HepG2 (cell line): ENCODE results near the gene STK10. TPM values are rescaled to one million over a fixed set of nuclear protein-coding genes. Genes with fewer than 3 reads are reported as not detected.

ENCODE experiments used
- ATAC-seq: fragments of 200-7000 bp; cut with Tn5 transposase; 3 replicates; pipeline ENCODE4 v1.9.1; 2020; ENCODE audit warnings: mild to moderate bottlenecking, moderate library complexity
- BruUV-seq: library from RNA; stranded (reverse); fragments of 400-500 nt; replicated peaks from 2 replicates; lab custom pipeline; 2021; lab: Mats Ljungman, UMichigan
- CTCF ChIA-PET: fragments of 300-600 bp; formaldehyde crosslinking; extraction: SDS; loops from one replicate; lab custom pipeline; 2021; ENCODE audit warnings: low total read pairs, inconsistent platforms, low intra/inter-chr PET ratio; lab: Yijun Ruan, JAX
- POLR2A ChIA-PET: fragments of 350-600 bp; sonication (Branson Sonifier 250); formaldehyde crosslinking; loops from one replicate; lab custom pipeline; 2020; ENCODE audit warnings: antibody characterized with exemption, inconsistent platforms; lab: Yijun Ruan, JAX
- DNase-seq: peaks from one replicate; pipeline ENCODE4 v3.0.0-alpha.2; 2015; ENCODE audit warnings: low spot score
- FAIRE-seq: peaks from 3 replicates; lab custom pipeline; 2011; peaks lifted over from hg19 to GRCh38; lab: Jason Lieb, UNC
- H2AFZ ChIP-seq: one replicate; pipeline ENCODE4 v1.6.1; 2011; ENCODE audit warnings: low read length, inconsistent platforms
- H3K27ac ChIP-seq: fragments of 300-600 bp; 3 replicates; pipeline ENCODE4 v1.8.0; 2011; ENCODE audit warnings: mixed run types, mild to moderate bottlenecking, mixed read lengths, low read length, inconsistent platforms; ENCODE audit not compliant: insufficient read depth; ENCODE audit errors: extremely low read length
- H3K27me3 ChIP-seq, 2 experiments: fragments of 200-600 bp in 1 of 2; 2 replicates in 1 of 2; 3 replicates in 1 of 2; pipeline versions ENCODE4 v1.6.0 to v1.8.0; 2011; ENCODE audit warnings: low read length in 2 of 2, mild to moderate bottlenecking in 2 of 2, moderate library complexity in 2 of 2, inconsistent platforms in 1 of 2; ENCODE audit not compliant: insufficient read depth in 2 of 2, control insufficient read depth in 1 of 2
- H3K36me3 ChIP-seq, 2 experiments: fragments of 200-600 bp in 1 of 2; replicated peaks in 1 of 2; 2 replicates in 1 of 2; 3 replicates in 1 of 2; pipeline versions ENCODE4 v1.5.1 to v1.8.0; 2011; ENCODE audit warnings: low read length in 2 of 2, inconsistent platforms in 1 of 2; ENCODE audit not compliant: insufficient read depth in 2 of 2, control insufficient read depth in 1 of 2
- H3K4me1 ChIP-seq: 2 replicates; pipeline ENCODE4 v1.5.1; 2012; ENCODE audit warnings: low read length, inconsistent platforms; ENCODE audit not compliant: insufficient read depth
- H3K4me2 ChIP-seq: 2 replicates; pipeline ENCODE4 v1.6.0; 2011; ENCODE audit warnings: low read depth, low read length, inconsistent platforms
- H3K4me3 ChIP-seq, 3 experiments: fragments of 200-600 bp in 1 of 3; sonication (generic), shearing (Covaris generic) in 1 of 3; replicated peaks in 1 of 3; 2 replicates each; pipeline ENCODE4 v1.5.1; 2011 to 2016; ENCODE audit warnings: low read length in 3 of 3, inconsistent platforms in 2 of 3, low read depth in 2 of 3, mild to moderate bottlenecking in 2 of 3, control low read depth in 1 of 3, mixed read lengths in 1 of 3; ENCODE audit not compliant: insufficient read depth in 1 of 3
- H3K79me2 ChIP-seq: one replicate; pipeline ENCODE4 v1.6.1; 2011; ENCODE audit warnings: low read length, inconsistent platforms; ENCODE audit not compliant: insufficient read depth
- H3K9ac ChIP-seq: 2 replicates; pipeline ENCODE4 v1.6.0; 2011; ENCODE audit warnings: mild to moderate bottlenecking, low read depth, low read length, inconsistent platforms; ENCODE audit not compliant: insufficient read depth
- H3K9me3 ChIP-seq: 2 replicates; pipeline ENCODE4 v1.5.1; 2012; ENCODE audit warnings: mild to moderate bottlenecking, low read length
- H4K20me1 ChIP-seq: 2 replicates; pipeline ENCODE4 v1.6.0; 2011; ENCODE audit warnings: inconsistent platforms, mild to moderate bottlenecking, low read length, moderate library complexity; ENCODE audit not compliant: insufficient read depth
- ASH2L ChIP-seq: fragments of 300-600, 200-600 bp; sonication (generic); IDR thresholded peaks from 2 replicates; pipeline ENCODE4 v1.7.0; 2017; ENCODE audit warnings: low read depth, mild to moderate bottlenecking, moderate library complexity, mixed read lengths, low read length; ENCODE audit not compliant: insufficient read length
- CAMTA2 ChIP-seq: sonication (generic); formaldehyde crosslinking; IDR thresholded peaks from 2 replicates; pipeline ENCODE4 v1.4.0; 2020; ENCODE audit warnings: mild to moderate bottlenecking, missing genetic modification reagents, borderline replicate concordance
- ELF1 ChIP-seq: sonication (generic); formaldehyde crosslinking; IDR thresholded peaks from 2 replicates; pipeline ENCODE4 v1.4.0; 2020; ENCODE audit warnings: missing genetic modification reagents
- ETV5 ChIP-seq: IDR thresholded peaks from 2 replicates; pipeline ENCODE4 v1.6.1; 2018; ENCODE audit warnings: missing biosample characterization, missing genetic modification reagents, inconsistent platforms, borderline replicate concordance
- HNF4A ChIP-seq: sonication (generic); formaldehyde crosslinking; IDR thresholded peaks from 2 replicates; pipeline ENCODE4 v1.4.0; 2020; ENCODE audit warnings: missing genetic modification reagents
- PHF8 ChIP-seq: sonication (generic); formaldehyde crosslinking; IDR thresholded peaks from 2 replicates; pipeline ENCODE4 v1.5.0; 2020; ENCODE audit warnings: missing genetic modification reagents
- SOX5 ChIP-seq: IDR thresholded peaks from 2 replicates; pipeline ENCODE4 v1.6.1; 2016; ENCODE audit warnings: borderline replicate concordance
- SP1 ChIP-seq, 2 experiments: fragments of 450-650 bp in 1 of 2; sonication (generic) in 1 of 2; formaldehyde crosslinking in 1 of 2; IDR thresholded peaks; 2 replicates each; pipeline versions ENCODE4 v1.4.0 to v1.6.1; 2016 to 2020; ENCODE audit warnings: missing genetic modification reagents in 1 of 2
- TCF7 ChIP-seq: sonication (generic); IDR thresholded peaks from 2 replicates; pipeline ENCODE4 v1.6.1; 2016; ENCODE audit warnings: antibody characterized with exemption, low read depth
- ZNF24 ChIP-seq: fragments of 450-650 bp; IDR thresholded peaks from 2 replicates; pipeline ENCODE4 v1.6.1; 2017; ENCODE audit warnings: antibody characterized with exemption, mild to moderate bottlenecking
- ZNF251 ChIP-seq: sonication (generic); formaldehyde crosslinking; IDR thresholded peaks from 2 replicates; pipeline ENCODE4 v1.9.0; 2021; ENCODE audit warnings: mild to moderate bottlenecking, missing genetic modification reagents
- ZNF644 ChIP-seq: IDR thresholded peaks from 2 replicates; pipeline ENCODE4 v1.6.1; 2016; ENCODE audit warnings: low read depth
- ZNF777 ChIP-seq: sonication (generic); formaldehyde crosslinking; IDR thresholded peaks from 2 replicates; pipeline ENCODE4 v1.4.0; 2020; ENCODE audit warnings: missing genetic modification reagents
- WGBS: methylation state at CpG from one replicate; pipeline ENCODE4 v1.1.6; 2017; ENCODE audit warnings: low lambda C conversion rate; 5-methylcytosine and 5-hydroxymethylcytosine counted together
- in situ Hi-C: cut with HindIII; loops from 2 replicates; pipeline ENCODE4 v1.10.0; 2017; ENCODE audit warnings: low pct_unique_long_range_greater_than_20kb; ENCODE audit not compliant: extremely low pct_ligation_motif_present
- intact Hi-C: fragments of 100-400 bp; cut with micrococcal nuclease; formaldehyde crosslinking; loops from one replicate; pipeline ENCODE4 v1.10.0; 2022; ENCODE audit not compliant: unreplicated experiment
- polyA plus RNA-seq, 8 experiments: library from polyadenylated mRNA; depleted of rRNA in 3 of 8; stranded (reverse) in 7 of 8; unstranded in 1 of 8; fragments of >200 nt; fragmentation: Illumina TruSeq in 4 of 8; extraction: Trizol in 4 of 8; gene quantifications; 2 replicates each; pipeline versions ENCODE4 v1.2.1 to v1.2.3, GENCODE V29; 2011 to 2016; ENCODE audit warnings: low read depth in 4 of 8, missing spikeins in 1 of 8, mixed read lengths in 1 of 8; ENCODE audit not compliant: insufficient read depth in 1 of 8
- total RNA-seq, 5 experiments: library from RNA; depleted of rRNA; stranded (reverse); fragments of >200 nt; fragmentation: Illumina TruSeq; extraction: Trizol; gene quantifications; 2 replicates each; pipeline ENCODE4 v1.2.3, GENCODE V29; 2016; ENCODE audit warnings: low read depth in 1 of 5
- TF ChIP-seq, protein P1 (sequence below): sonication (generic); formaldehyde crosslinking; IDR thresholded peaks from 2 replicates; pipeline ENCODE4 v1.4.0; 2020; ENCODE audit warnings: missing genetic modification reagents
- TF ChIP-seq, protein P2 (sequence below): sonication (generic); formaldehyde crosslinking; IDR thresholded peaks from 2 replicates; pipeline ENCODE4 v1.5.1; 2020; ENCODE audit warnings: missing genetic modification reagents, mild to moderate bottlenecking, borderline replicate concordance
- TF ChIP-seq, protein P3 (sequence below): IDR thresholded peaks from 2 replicates; pipeline ENCODE4 v1.6.1; 2016; ENCODE audit warnings: mild to moderate bottlenecking

Gene STK10
- total and polyA plus RNA-seq, 2 of the 13 experiments (the other 11 are each of a cell fraction or from before 2014, with no cell fraction given) = 7.0 to 7.2 TPM

DNA sequence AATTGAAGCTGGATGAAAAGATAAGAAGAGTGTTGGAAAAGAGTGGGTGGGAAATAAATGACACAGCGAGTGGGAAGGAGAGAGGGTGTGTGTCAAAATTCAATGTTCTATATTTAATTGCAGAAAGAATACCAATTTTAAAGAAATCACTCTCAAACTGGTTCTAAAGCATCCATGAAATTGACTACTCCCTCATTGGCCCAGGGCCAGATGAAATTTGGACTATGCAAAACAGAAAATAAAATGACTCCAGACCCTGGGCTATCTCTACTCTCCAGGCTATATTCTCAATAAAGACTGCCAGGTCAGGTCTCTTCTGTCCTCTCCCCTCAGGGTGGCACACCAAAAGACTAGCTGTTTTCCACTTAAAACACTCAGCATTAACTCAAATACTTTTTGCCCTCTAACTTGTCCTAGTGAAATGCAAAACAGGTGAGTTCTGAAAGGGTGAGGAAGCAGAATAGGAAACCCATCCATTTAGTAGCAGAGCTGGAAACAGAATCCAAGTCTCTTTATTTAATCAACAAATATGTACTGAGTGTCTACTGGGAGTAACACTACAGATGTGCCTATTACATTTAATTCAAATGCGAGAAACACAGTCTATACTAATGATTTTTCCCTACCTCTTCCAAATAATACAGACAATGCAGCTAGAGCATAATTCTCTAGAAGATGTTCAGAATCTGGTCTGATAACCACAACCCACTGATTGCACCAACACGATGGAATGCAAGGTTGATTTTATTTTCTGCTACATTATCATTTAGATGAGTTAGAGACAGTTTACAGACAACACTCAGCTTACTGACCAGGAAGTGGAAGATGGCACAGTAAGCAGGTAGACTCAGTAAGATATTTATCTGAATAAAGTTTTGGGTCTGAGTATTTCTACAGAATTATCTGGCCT, 48.1 kb upstream of the STK10 start (continued):
- TF ChIP-seq CAMTA2 = no peak
- TF ChIP-seq ASH2L = peak; percentile 27

DNA sequence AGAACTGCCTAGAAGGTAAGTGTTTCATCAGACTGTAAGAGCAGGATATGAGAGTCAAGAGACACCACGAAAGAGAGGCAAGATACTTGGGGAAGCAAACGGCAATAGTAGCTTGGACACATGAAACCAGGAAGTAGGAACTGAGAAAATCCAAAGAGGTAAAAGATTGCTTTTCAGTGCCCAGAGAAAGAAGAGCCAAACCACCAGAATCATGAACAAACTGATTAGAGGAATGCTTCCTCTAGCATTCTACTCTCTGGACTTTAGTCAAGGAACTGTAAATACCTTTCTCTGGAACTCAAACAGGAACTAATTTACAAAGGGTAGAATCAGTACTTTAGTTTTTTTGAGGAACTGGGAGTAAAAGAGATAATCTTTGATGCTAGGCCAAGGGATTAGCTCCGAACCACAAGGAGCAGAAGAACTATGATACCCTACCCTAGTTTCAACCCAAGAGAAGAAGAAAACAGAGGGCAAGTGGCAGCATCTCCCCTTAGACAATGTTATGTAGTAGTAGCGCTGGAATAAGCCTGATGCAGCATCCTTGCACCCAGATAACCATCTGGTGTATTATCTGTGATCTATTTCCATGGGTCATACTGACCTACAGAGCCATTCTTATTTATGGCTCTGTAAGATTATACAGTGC, 47.2 kb upstream of the STK10 start:
- ATAC-seq = peak; percentile 78
- in situ Hi-C loops = no loop called here
- no TSS peak for BruUV-seq
- peak; percentile 84 for FAIRE-seq
- peak; percentile 73 for DNase-seq
- no peaks in the 10 kb centered on the region for H4K20me1 ChIP-seq
- POLR2A ChIA-PET = interaction anchor here (1.0 to 1.8 kb wide), 2 partner anchors 41 to 48 kb away, joined by 4 to 8 read pairs; partner anchors contain the start of gene UBTD2
- H3K27ac ChIP-seq = peak overlapping the region; percentile 65
- peaks cover 2 to 27% of the 10 kb centered on the region in 2 experiments for H3K36me3 ChIP-seq
- intact Hi-C loops = loop anchor here (5.0 kb wide), 1 partner anchor 47 kb away; the partner anchor contains the start of gene UBTD2
- CTCF ChIA-PET = no interaction called here
- peak overlapping the region in 1 of 3 experiments; percentile 42; a peak in 1 of 6 replicates for H3K4me3 ChIP-seq
- 18% methylated on average over 4 of the region's 4 CpGs for WGBS
- H3K9ac ChIP-seq = peak overlapping the region; percentile 51
- peak overlapping the region; percentile 66 for H3K4me2 ChIP-seq
- H2AFZ ChIP-seq = no peak overlapping the region
- H3K4me1 ChIP-seq = peaks cover 63% of the 10 kb centered on the region
- peaks cover 28% of the 10 kb centered on the region for H3K79me2 ChIP-seq
- H3K9me3 ChIP-seq = no peaks in the 10 kb centered on the region
- H3K27me3 ChIP-seq = no peaks in the 10 kb centered on the region
- TF ChIP-seq ASH2L = peak; percentile 20
- TF ChIP-seq ZNF251 (CRISPR knock-in tag) = no peak
- TF ChIP-seq ZNF644 = no peak
- TF ChIP-seq SOX5 (CRISPR knock-in tag) = peak; percentile 44; the same call in 1 of the 2 replicates
- TF ChIP-seq, protein P1, sequence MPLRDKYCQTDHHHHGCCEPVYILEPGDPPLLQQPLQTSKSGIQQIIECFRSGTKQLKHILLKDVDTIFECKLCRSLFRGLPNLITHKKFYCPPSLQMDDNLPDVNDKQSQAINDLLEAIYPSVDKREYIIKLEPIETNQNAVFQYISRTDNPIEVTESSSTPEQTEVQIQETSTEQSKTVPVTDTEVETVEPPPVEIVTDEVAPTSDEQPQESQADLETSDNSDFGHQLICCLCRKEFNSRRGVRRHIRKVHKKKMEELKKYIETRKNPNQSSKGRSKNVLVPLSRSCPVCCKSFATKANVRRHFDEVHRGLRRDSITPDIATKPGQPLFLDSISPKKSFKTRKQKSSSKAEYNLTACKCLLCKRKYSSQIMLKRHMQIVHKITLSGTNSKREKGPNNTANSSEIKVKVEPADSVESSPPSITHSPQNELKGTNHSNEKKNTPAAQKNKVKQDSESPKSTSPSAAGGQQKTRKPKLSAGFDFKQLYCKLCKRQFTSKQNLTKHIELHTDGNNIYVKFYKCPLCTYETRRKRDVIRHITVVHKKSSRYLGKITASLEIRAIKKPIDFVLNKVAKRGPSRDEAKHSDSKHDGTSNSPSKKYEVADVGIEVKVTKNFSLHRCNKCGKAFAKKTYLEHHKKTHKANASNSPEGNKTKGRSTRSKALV (CRISPR knock-in tag) = no peak
- TF ChIP-seq, protein P2, sequence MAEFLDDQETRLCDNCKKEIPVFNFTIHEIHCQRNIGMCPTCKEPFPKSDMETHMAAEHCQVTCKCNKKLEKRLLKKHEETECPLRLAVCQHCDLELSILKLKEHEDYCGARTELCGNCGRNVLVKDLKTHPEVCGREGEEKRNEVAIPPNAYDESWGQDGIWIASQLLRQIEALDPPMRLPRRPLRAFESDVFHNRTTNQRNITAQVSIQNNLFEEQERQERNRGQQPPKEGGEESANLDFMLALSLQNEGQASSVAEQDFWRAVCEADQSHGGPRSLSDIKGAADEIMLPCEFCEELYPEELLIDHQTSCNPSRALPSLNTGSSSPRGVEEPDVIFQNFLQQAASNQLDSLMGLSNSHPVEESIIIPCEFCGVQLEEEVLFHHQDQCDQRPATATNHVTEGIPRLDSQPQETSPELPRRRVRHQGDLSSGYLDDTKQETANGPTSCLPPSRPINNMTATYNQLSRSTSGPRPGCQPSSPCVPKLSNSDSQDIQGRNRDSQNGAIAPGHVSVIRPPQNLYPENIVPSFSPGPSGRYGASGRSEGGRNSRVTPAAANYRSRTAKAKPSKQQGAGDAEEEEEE (CRISPR knock-in tag) = no peak
- TF ChIP-seq HNF4A (CRISPR knock-in tag) = peak; percentile 71
- 0 out of 2 replicates have a peak, but pooled peaks have one; percentile 18 for TF ChIP-seq ZNF24
- TF ChIP-seq ELF1 (CRISPR knock-in tag) = peak; percentile 81
- TF ChIP-seq PHF8 (CRISPR knock-in tag) = no peak
- TF ChIP-seq ZNF777 (CRISPR knock-in tag) = no peak
- TF ChIP-seq, protein P3, sequence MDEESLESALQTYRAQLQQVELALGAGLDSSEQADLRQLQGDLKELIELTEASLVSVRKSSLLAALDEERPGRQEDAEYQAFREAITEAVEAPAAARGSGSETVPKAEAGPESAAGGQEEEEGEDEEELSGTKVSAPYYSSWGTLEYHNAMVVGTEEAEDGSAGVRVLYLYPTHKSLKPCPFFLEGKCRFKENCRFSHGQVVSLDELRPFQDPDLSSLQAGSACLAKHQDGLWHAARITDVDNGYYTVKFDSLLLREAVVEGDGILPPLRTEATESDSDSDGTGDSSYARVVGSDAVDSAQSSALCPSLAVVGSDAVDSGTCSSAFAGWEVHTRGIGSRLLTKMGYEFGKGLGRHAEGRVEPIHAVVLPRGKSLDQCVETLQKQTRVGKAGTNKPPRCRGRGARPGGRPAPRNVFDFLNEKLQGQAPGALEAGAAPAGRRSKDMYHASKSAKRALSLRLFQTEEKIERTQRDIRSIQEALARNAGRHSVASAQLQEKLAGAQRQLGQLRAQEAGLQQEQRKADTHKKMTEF = peak; percentile 36; the same call in 1 of the 2 replicates
- peak; percentile 45; the same call in 1 of the 2 replicates for TF ChIP-seq ETV5 (CRISPR knock-in tag)
- 0 out of 2 replicates have a peak, but pooled peaks have one; percentile 29 for TF ChIP-seq TCF7
- no peak for TF ChIP-seq SP1 (IDR thresholded peaks at IDR 0.05)
- no peak for TF ChIP-seq SP1 (CRISPR knock-in tag; IDR thresholded peaks at IDR 0.05)
